Body of pancreas (tissue), 4 donors: Measurements from ENCODE around the gene ACSM3. TPM values are rescaled to one million over a fixed set of nuclear protein-coding genes. Genes with fewer than 3 reads are reported as not detected.

Experiments used
- ATAC-seq: fragments of 150-250 bp; one replicate; pipeline ENCODE4 v1.9.1; 2016
- DNase-seq, 4 donors: peaks; one replicate each; pipeline ENCODE4 v3.0.0-alpha.2; 2019
- H3K27ac ChIP-seq, 4 donors: fragments of 200-600 bp; sonication (generic); 1 replicate in 3 of 4; 2 replicates in 1 of 4; pipeline versions ENCODE4 v1.5.1 to v1.6.1; 2016 to 2019; ENCODE audit warnings: mild to moderate bottlenecking in 1 of 4, mixed read lengths in 1 of 4, moderate library complexity in 1 of 4
- H3K27me3 ChIP-seq, 2 donors: fragments of 200-600 bp; sonication (generic); one replicate each; pipeline ENCODE4 v1.6.0; 2016; ENCODE audit warnings: mild to moderate bottlenecking in 1 of 2
- H3K36me3 ChIP-seq, 2 donors: fragments of 200-600 bp; sonication (generic); replicated peaks in 1 of 2; 2 replicates each; pipeline ENCODE4 v1.5.1; 2016; ENCODE audit warnings: low read depth in 2 of 2; ENCODE audit not compliant: insufficient read depth in 1 of 2
- H3K4me1 ChIP-seq: fragments of 200-600 bp; sonication (generic); one replicate; pipeline ENCODE4 v1.6.0; 2016
- H3K4me3 ChIP-seq, 2 donors: fragments of 200-600 bp; sonication (generic); 1 replicate in 1 of 2; 2 replicates in 1 of 2; pipeline ENCODE4 v1.5.1; 2016 to 2019
- H3K9me3 ChIP-seq, 3 donors: fragments of 200-600 bp; sonication (generic); 1 replicate in 2 of 3; 2 replicates in 1 of 3; pipeline ENCODE4 v1.5.1; 2016
- CTCF ChIP-seq, 7 experiments: fragments of 450-650 bp in 4 of 7; fragments of 200-600 bp in 3 of 7; sonication (generic) in 3 of 7; IDR thresholded peaks; one replicate each; pipeline ENCODE4 v1.5.1; 2016 to 2019; ENCODE audit warnings: antibody characterized with exemption in 7 of 7
- POLR2A ChIP-seq, 3 donors: fragments of 450-650 bp; IDR thresholded peaks; one replicate each; pipeline ENCODE4 v1.6.1; 2016; ENCODE audit warnings: antibody characterized with exemption in 3 of 3, mild to moderate bottlenecking in 2 of 3
- WGBS, 2 donors: methylation state at CpG; one replicate each; pipeline ENCODE4 v1.1.5; 2017; 5-methylcytosine and 5-hydroxymethylcytosine counted together
- intact Hi-C: fragments of 100-400 bp; cut with DNase I; formaldehyde crosslinking; loops from one replicate; pipeline ENCODE4 v1.15.1; 2023
- total RNA-seq, 2 donors: library from RNA; depleted of rRNA; stranded (reverse); fragments of >200 nt; gene quantifications; one replicate each; pipeline ENCODE4 v1.1.0, GENCODE V29; 2016

Gene ACSM3
- total RNA-seq, 2 donors from 2014 or later = 65.9 to 89.2 TPM

GRCh38 chr16:20729141-20729540, 34.7 kb upstream of the ACSM3 start:
- ATAC-seq (no peak), DNase-seq (no peak)
- H3K27ac ChIP-seq = no peak overlapping the region
- no peak overlapping the region for H3K4me3 ChIP-seq
- H3K36me3 ChIP-seq = peaks cover 0 to 2% of the 10 kb centered on the region in 2 donors
- no peaks in the 10 kb centered on the region for H3K27me3 ChIP-seq
- intact Hi-C loops = no loop called here
- H3K4me1 ChIP-seq = no peaks in the 10 kb centered on the region
- WGBS, 2 donors = 74 to 84% methylated on average over 3 of the region's 3 CpGs
- H3K9me3 ChIP-seq = no peaks in the 10 kb centered on the region
- TF ChIP-seq CTCF (IDR thresholded peaks at IDR 0.05) (no peak), POLR2A (IDR thresholded peaks at IDR 0.05) (no peak)

GRCh38 chr16:20734056-20734455, 29.8 kb upstream of the ACSM3 start:
- peaks cover 0 to 4% (median 0%) of the 10 kb centered on the region in 3 donors for H3K9me3 ChIP-seq
- H3K27me3 ChIP-seq = no peaks in the 10 kb centered on the region
- TF ChIP-seq CTCF (IDR thresholded peaks at IDR 0.05) (no peak), POLR2A (IDR thresholded peaks at IDR 0.05) (no peak)
- DNase-seq (no peak), ATAC-seq (no peak)
- intact Hi-C loops = no loop called here
- peaks cover 19% of the 10 kb centered on the region for H3K4me1 ChIP-seq
- H3K36me3 ChIP-seq = peaks cover 14 to 17% of the 10 kb centered on the region in 2 donors
- H3K4me3 ChIP-seq = no peak overlapping the region
- peak overlapping the region in 2 of 4 donors; percentile 3 to 31 for H3K27ac ChIP-seq
- 48 to 57% methylated on average over 3 of the region's 3 CpGs for WGBS, 2 donors

GRCh38 chr16:20734782-20735181, 29.0 kb upstream of the ACSM3 start:
- WGBS, 2 donors = 41 to 42% methylated on average over 3 of the region's 3 CpGs
- TF ChIP-seq POLR2A (IDR thresholded peaks at IDR 0.05) = no peak
- no peak for TF ChIP-seq CTCF (IDR thresholded peaks at IDR 0.05)
- H3K36me3 ChIP-seq = peaks cover 14 to 17% of the 10 kb centered on the region in 2 donors
- H3K9me3 ChIP-seq = peaks cover 0 to 4% (median 0%) of the 10 kb centered on the region in 3 donors
- no peak overlapping the region for H3K4me3 ChIP-seq
- intact Hi-C loops = no loop called here
- no peak for DNase-seq
- no peaks in the 10 kb centered on the region for H3K27me3 ChIP-seq
- peak overlapping the region in 2 of 4 donors; percentile 3 to 31 for H3K27ac ChIP-seq
- ATAC-seq = no peak
- H3K4me1 ChIP-seq = peaks cover 26% of the 10 kb centered on the region

- intact Hi-C loops = no loop called here
- peaks cover 0 to 4% (median 0%) of the 10 kb centered on the region in 3 donors for H3K9me3 ChIP-seq
Observed at GRCh38 chr16:20735490-20735889, 28.3 kb upstream of the ACSM3 start.

More at GRCh38 chr16:20735490-20735889, 28.3 kb upstream of the ACSM3 start:
- 45 to 58% methylated on average over 1 of the region's 1 CpG for WGBS, 2 donors
- Histone ChIP-seq H3K4me3 (no peak overlapping the region), H3K36me3 (peaks cover 14 to 15% of the 10 kb centered on the region in 2 donors), H3K27me3 (no peaks in the 10 kb centered on the region), H3K27ac (no peak overlapping the region), H3K4me1 (peaks cover 33% of the 10 kb centered on the region)
- DNase-seq (no peak), ATAC-seq (no peak)
- TF ChIP-seq POLR2A (IDR thresholded peaks at IDR 0.05) (no peak), CTCF (IDR thresholded peaks at IDR 0.05) (no peak)
